SJSA1 (cell line): ENCODE measurements around the gene TMEM231. TPM values are rescaled to one million over a fixed set of nuclear protein-coding genes. Genes with fewer than 3 reads are reported as not detected.
"Not testable (repeated sequence)": the region's sequence is repeated elsewhere in the genome, so short reads cannot be mapped to it uniquely, and the experiment has no call there.

Experiments used
- DNase-seq, 2 experiments: peaks; one replicate each; pipeline ENCODE4 v3.0.0-alpha.2; 2015 to 2020; ENCODE audit warnings: low spot score in 2 of 2, low read depth in 1 of 2
- H3K27ac ChIP-seq: fragments of 250-450 bp; sonication (Bioruptor Pico); 2 replicates; pipeline ENCODE4 v1.5.1; 2020; ENCODE audit warnings: mild to moderate bottlenecking, moderate library complexity
- H3K27me3 ChIP-seq: fragments of 250-450 bp; sonication (Bioruptor Pico); replicated peaks from 2 replicates; pipeline ENCODE4 v1.5.1; 2020; ENCODE audit warnings: mild to moderate bottlenecking, moderate library complexity
- H3K36me3 ChIP-seq: fragments of 250-450 bp; sonication (Bioruptor Pico); 2 replicates; pipeline ENCODE4 v1.5.1; 2020; ENCODE audit warnings: mild to moderate bottlenecking
- H3K4me1 ChIP-seq: fragments of 250-450 bp; sonication (Bioruptor Pico); replicated peaks from 2 replicates; pipeline ENCODE4 v1.6.1; 2021; ENCODE audit warnings: mild to moderate bottlenecking
- H3K4me3 ChIP-seq: fragments of 250-450 bp; sonication (Bioruptor Pico); 2 replicates; pipeline ENCODE4 v1.5.1; 2020; ENCODE audit warnings: mild to moderate bottlenecking
- H3K9me3 ChIP-seq: fragments of 250-450 bp; sonication (Bioruptor Pico); replicated peaks from 2 replicates; pipeline ENCODE4 v1.5.1; 2020; ENCODE audit warnings: mild to moderate bottlenecking
- total RNA-seq: library from RNA; depleted of rRNA; stranded (reverse); fragments of >200 nt; shearing (Covaris generic); gene quantifications from 2 replicates; pipeline ENCODE4 v1.2.3, GENCODE V29; 2014

The TMEM231 gene
- total RNA-seq, 1 experiment from 2014 or later = 7.0 TPM

- Histone ChIP-seq H3K36me3 (no peaks in the 10 kb centered on the region), H3K9me3 (no peaks in the 10 kb centered on the region), H3K27ac (no peak overlapping the region), H3K27me3 (no peaks in the 10 kb centered on the region), H3K4me3 (no peak overlapping the region), H3K4me1 (no peaks in the 10 kb centered on the region)
- DNase-seq = no peak
Measured at GRCh38 chr16:75534560-75535205, 21.4 kb downstream of the TMEM231 start.

DNA sequence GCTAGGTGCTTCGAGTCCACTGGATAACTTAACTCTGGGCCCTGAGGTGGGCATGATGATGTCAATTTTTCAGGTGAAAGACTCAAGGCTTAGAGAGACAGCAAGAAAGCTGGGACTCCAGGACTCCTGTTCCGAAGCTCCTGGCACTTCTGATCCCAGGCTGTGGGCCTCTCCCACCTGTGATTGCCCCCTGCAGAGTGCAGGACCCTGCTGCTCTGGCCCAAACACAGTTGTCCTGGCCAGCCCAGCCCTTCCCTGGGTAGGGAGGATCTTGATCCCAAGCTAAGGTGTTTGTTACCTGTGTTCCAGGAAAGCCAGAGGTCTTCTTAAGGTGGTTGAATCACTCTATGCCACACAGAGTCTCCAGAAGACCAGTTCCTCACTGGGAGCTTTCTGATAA lies 23.3 kb downstream of the TMEM231 start:
- no peaks in the 10 kb centered on the region for H3K4me1 ChIP-seq
- no peaks in the 10 kb centered on the region for H3K36me3 ChIP-seq
- DNase-seq = no peak
- no peaks in the 10 kb centered on the region for H3K9me3 ChIP-seq
- no peaks in the 10 kb centered on the region for H3K27me3 ChIP-seq
- no peak overlapping the region for H3K27ac ChIP-seq
- no peak overlapping the region for H3K4me3 ChIP-seq

- no peaks in the 10 kb centered on the region for H3K27me3 ChIP-seq
- no peak overlapping the region for H3K27ac ChIP-seq
- H3K4me1 ChIP-seq = no peaks in the 10 kb centered on the region
- no peak overlapping the region for H3K4me3 ChIP-seq
- DNase-seq = no peak
- no peaks in the 10 kb centered on the region for H3K36me3 ChIP-seq
- no peaks in the 10 kb centered on the region for H3K9me3 ChIP-seq
Measured at GRCh38 chr16:75532142-75532765, 23.8 kb downstream of the TMEM231 start.

- DNase-seq = no peak
- H3K27ac ChIP-seq = no peak overlapping the region
- H3K27me3 ChIP-seq = no peaks in the 10 kb centered on the region
- H3K36me3 ChIP-seq = no peaks in the 10 kb centered on the region
- H3K4me3 ChIP-seq = no peak overlapping the region
- H3K9me3 ChIP-seq = no peaks in the 10 kb centered on the region
- no peaks in the 10 kb centered on the region for H3K4me1 ChIP-seq
Measured at GRCh38 chr16:75529959-75530358, 26.1 kb downstream of the TMEM231 start.

DNA sequence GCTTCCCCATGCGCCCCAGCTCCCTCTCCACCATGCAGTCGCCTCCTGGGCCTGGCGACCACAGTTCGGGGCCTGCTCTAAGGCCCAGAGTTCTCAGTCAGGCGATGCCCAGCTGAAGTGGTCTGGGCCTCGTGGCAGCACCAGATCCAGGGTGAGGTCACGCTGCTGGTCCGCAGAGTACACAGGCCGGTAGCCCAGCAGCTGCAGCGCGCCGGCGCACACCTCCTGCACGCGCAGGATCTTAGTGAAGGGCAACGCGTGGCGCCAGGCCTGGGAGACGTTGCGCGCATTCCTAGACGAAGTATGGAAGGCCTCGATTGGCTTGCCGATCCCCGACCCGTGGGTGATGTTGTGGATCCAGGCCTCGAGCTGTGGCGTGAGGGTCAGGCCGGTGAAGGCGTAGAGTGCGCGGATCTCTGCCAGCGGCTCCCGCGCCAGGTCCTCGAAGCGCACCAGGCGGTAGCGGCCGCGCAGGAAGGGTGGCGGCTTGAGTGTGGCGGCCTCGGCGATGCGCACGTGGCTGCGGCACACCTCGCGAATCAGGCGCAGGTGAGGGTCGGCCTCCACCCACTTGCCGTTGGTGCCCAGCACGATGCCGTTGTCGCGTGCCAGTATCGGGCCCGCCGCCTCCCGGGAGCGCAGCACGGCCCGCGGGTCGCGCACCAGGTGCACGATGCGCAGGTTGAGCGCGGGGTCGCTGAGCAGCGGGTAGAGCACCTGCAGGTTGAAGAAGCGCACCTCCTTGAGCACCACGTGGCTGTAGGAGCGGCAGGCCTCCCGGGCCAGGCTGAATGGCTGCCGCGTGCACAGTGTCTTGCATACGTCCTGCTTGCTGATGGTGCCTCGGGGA lies 26.8 kb downstream of the TMEM231 start:
- Histone ChIP-seq H3K27me3 (no peaks in the 10 kb centered on the region), H3K4me3 (no peak overlapping the region), H3K27ac (no peak overlapping the region), H3K9me3 (no peaks in the 10 kb centered on the region), H3K4me1 (no peaks in the 10 kb centered on the region), H3K36me3 (no peaks in the 10 kb centered on the region)
- DNase-seq = no peak

DNA sequence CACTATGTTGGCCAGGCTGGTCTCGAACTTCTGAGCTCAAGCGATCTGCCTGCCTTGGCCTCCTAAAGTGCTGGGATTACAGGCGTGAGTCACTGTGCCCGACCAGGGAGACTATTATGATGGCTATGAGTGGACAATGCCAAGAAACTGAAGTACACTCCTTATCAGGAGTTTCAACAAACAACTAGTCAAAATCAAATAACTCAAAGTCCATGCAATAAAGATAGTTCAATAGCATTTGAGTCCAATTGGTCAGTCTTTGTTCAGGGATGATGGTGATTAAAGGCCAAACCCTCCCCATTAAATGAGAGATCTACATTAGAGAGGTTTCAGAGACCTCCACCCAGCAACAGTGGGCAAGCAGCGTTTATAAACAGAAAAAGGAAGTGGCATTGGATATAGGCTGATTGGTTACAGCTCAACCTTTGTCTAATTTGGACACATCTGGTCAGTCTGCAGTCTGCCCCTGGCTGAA lies 28.2 kb downstream of the TMEM231 start:
- DNase-seq = no peak
- Histone ChIP-seq H3K4me1 (no peaks in the 10 kb centered on the region), H3K27me3 (no peaks in the 10 kb centered on the region), H3K9me3 (no peaks in the 10 kb centered on the region), H3K36me3 (no peaks in the 10 kb centered on the region), H3K27ac (no peak overlapping the region), H3K4me3 (no peak overlapping the region)

DNA sequence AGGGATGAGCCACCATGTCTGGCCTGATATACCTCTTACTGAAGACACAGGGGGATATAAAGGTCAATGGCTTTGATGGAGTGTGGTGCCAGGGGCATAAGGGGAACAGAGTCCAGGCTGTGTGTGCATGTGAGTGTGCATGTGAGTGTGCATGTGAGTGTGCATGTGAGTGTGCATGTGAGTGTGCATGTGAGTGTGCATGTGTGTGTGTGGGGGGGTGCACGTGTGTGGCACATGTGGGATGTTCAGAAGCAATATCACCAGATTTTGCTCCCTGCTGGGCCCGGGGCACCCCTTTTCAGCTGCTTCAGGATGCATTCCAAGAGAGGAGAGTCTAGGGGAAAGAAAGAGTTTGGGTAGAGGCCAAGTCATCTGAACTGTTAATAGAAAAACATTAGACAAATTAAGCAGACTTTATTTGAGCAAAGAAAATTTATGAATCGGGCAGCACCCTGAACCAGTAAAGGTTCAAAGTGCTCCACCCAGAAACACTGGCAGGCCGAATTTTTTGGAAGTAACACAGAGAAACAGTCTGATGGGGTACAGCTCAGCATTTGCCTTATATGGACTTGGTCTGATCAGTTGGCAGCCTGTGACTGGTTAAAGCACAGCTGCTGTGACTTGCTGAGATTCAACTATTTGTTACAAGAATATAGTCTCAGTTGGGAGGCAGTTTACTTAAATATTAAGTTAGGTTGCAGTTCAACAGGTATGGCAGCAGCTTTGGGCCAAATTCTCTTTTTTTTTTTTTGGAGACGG lies 29.8 kb downstream of the TMEM231 start:
- no peak overlapping the region for H3K4me3 ChIP-seq
- DNase-seq = no peak
- no peaks in the 10 kb centered on the region for H3K9me3 ChIP-seq
- H3K36me3 ChIP-seq = no peaks in the 10 kb centered on the region
- H3K27ac ChIP-seq = no peak overlapping the region
- no peaks in the 10 kb centered on the region for H3K27me3 ChIP-seq
- no peaks in the 10 kb centered on the region for H3K4me1 ChIP-seq

GRCh38 chr16:75519175-75519574 lies 36.9 kb downstream of the TMEM231 start:
- Histone ChIP-seq H3K9me3 (no peaks in the 10 kb centered on the region), H3K27ac (no peak overlapping the region), H3K27me3 (no peaks in the 10 kb centered on the region), H3K4me3 (no peak overlapping the region), H3K36me3 (peaks cover 3% of the 10 kb centered on the region; the same call in 1 of the 2 replicates), H3K4me1 (no peaks in the 10 kb centered on the region)
- DNase-seq = no peak

DNA sequence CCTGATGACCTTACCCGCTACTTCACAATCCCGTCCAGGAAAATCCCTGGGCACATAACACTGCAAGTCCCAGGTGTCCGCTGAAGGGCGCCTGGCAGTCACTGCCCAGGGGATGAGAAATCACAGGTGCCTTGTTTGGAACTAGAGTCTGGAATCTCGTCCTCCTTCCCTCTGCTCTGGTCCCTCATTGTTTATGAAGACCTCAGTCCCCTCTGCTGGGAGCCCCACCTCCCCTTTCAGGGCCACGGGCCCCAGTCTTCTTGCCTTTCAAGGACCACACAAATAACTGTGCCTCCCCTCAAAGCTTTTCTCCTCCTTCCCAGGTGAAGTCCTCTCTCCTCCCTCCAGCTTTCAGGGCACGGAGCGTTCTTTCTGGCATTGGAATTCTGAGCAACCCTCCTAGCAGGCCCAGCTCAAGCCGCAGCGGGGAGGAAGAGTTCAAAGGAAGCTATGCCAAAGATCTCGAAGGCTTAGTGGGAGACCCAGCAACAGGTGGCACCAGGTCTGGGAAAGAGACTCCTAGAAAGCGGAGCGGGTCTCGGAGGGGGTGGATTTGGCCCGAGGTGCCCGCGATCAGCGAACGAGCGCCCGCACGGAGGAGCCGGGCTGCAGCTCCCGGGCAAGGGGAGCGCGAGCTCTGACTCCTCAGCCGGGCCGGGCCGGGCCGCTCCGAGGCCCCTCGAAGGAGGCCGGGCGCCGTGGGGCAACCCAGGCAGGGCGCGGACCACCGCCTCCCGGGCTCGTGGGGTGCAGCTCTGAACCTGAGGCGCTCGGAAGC lies 39.7 kb downstream of the TMEM231 start:
- H3K9me3 ChIP-seq, DNase-seq, H3K36me3 ChIP-seq, H3K27me3 ChIP-seq, H3K4me1 ChIP-seq: not testable (repeated sequence)
- H3K4me3 ChIP-seq = peak overlapping the region; percentile 78
- H3K27ac ChIP-seq = peak overlapping the region; percentile 52

DNA sequence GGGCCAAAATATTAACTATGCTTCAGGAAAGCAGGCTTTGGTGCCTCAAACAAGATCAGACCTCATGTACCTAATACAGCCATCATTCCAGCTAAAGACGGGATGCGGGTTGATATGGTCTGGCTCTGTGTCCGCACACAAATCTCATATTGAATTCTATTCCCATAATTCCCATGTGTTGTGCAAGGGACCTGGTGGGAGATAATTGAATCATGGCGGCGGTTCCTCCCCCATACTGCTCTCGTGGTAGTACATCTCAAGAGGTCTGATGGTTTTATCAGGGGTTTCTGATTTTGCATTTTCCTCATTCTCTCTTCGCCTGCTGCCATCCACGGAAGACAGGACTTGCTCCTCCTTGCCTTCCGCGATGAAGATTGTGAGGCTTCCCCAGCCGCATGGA lies 41.8 kb downstream of the TMEM231 start:
- Histone ChIP-seq H3K27ac (no peak overlapping the region), H3K36me3 (peaks cover 3% of the 10 kb centered on the region; the same call in 1 of the 2 replicates), H3K27me3 (no peaks in the 10 kb centered on the region), H3K4me3 (no peak overlapping the region), H3K9me3 (no peaks in the 10 kb centered on the region), H3K4me1 (peaks cover 3% of the 10 kb centered on the region; the same call in 1 of the 2 replicates)
- DNase-seq = no peak

GRCh38 chr16:75506574-75506973 lies 49.5 kb downstream of the TMEM231 start:
- Histone ChIP-seq H3K9me3 (no peaks in the 10 kb centered on the region), H3K36me3 (no peaks in the 10 kb centered on the region), H3K27ac (no peak overlapping the region), H3K4me3 (no peak overlapping the region), H3K4me1 (peaks cover 5% of the 10 kb centered on the region; the same call in 1 of the 2 replicates), H3K27me3 (no peaks in the 10 kb centered on the region)
- no peak for DNase-seq

- H3K4me3 ChIP-seq = no peak overlapping the region
- no peaks in the 10 kb centered on the region for H3K9me3 ChIP-seq
- H3K4me1 ChIP-seq = peaks cover 5% of the 10 kb centered on the region; the same call in 1 of the 2 replicates
- no peaks in the 10 kb centered on the region for H3K36me3 ChIP-seq
- H3K27me3 ChIP-seq = no peaks in the 10 kb centered on the region
- H3K27ac ChIP-seq = no peak overlapping the region
- no peak for DNase-seq
Measured at GRCh38 chr16:75506107-75506506, 49.9 kb downstream of the TMEM231 start.

DNA sequence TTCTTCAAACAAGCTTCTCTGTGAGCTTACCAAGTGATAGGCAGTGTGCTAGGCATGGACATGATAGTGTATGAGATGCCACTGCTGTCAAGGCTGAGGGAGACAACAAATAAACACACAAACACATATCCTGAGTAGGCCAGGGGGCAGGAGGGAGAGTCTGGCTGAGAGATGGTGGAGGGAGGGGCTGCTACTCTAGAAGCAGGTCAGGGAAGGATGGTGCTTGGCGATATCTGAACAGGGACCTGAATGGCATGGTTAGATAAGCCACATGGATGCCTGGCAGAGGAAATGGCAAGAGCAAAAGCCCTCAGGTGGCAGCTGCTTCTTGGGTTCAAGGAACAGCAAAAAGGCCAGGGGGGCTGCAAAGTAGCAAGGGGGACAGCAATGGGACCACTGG lies 52.3 kb downstream of the TMEM231 start:
- Histone ChIP-seq H3K36me3 (no peaks in the 10 kb centered on the region), H3K27me3 (no peaks in the 10 kb centered on the region), H3K9me3 (no peaks in the 10 kb centered on the region), H3K4me3 (no peak overlapping the region), H3K4me1 (no peaks in the 10 kb centered on the region), H3K27ac (no peak overlapping the region)
- no peak for DNase-seq
